T-helper 2 cell (primary cell): ENCODE results near the gene MKRN2.
"Not testable (repeated sequence)": the region's sequence is repeated elsewhere in the genome, so short reads cannot be mapped to it uniquely, and the experiment has no call there.

ENCODE experiments used
- DNase-seq, 5 experiments: peaks; one replicate each; pipeline versions ENCODE4 v3.0.0 to v3.0.0-alpha.2; 2012 to 2022

Gene MKRN2

GRCh38 chr3:12590096-12590495 lies 33.2 kb downstream of the MKRN2 start:
- no peak for DNase-seq

GRCh38 chr3:12591456-12591855 lies 34.6 kb downstream of the MKRN2 start:
- no peak for DNase-seq

- DNase-seq, result no peak
Observed at GRCh38 chr3:12591997-12592715, 35.3 kb downstream of the MKRN2 start.

- no peak for DNase-seq
Observed at GRCh38 chr3:12593473-12593872, 36.6 kb downstream of the MKRN2 start.

- no peak for DNase-seq
Observed at GRCh38 chr3:12598890-12599289, 42.0 kb downstream of the MKRN2 start.

GRCh38 chr3:12601072-12601471 lies 44.2 kb downstream of the MKRN2 start:
- no peak for DNase-seq

GRCh38 chr3:12603969-12604368 lies 47.1 kb downstream of the MKRN2 start:
- DNase-seq, result no peak

GRCh38 chr3:12608376-12608775 lies 51.5 kb downstream of the MKRN2 start:
- DNase-seq, result peak in 1 of 5 experiments; percentile 15

GRCh38 chr3:12611117-12611516 lies 54.2 kb downstream of the MKRN2 start:
- no peak for DNase-seq

GRCh38 chr3:12612514-12613226 lies 55.8 kb downstream of the MKRN2 start:
- DNase-seq, result peak in 1 of 5 experiments; percentile 69

GRCh38 chr3:12613250-12613649 lies 56.4 kb downstream of the MKRN2 start:
- DNase-seq, result peak in 2 of 5 experiments; percentile 4 to 67

- DNase-seq, result peak in 1 of 5 experiments; percentile 45
Observed at GRCh38 chr3:12615266-12615665, 58.4 kb downstream of the MKRN2 start.

GRCh38 chr3:12618426-12618825 lies 61.5 kb downstream of the MKRN2 start:
- no peak for DNase-seq

GRCh38 chr3:12620305-12620704 lies 63.4 kb downstream of the MKRN2 start:
- DNase-seq, result no peak

- DNase-seq, result no peak
Observed at GRCh38 chr3:12620729-12621128, 63.8 kb downstream of the MKRN2 start.

- DNase-seq, result no peak
Observed at GRCh38 chr3:12622335-12622734, 65.4 kb downstream of the MKRN2 start.

- no peak for DNase-seq
Observed at GRCh38 chr3:12624056-12624455, 67.2 kb downstream of the MKRN2 start.

- not testable (repeated sequence) for DNase-seq
Observed at GRCh38 chr3:12624964-12625363, 68.1 kb downstream of the MKRN2 start.

GRCh38 chr3:12627370-12627769 lies 70.5 kb downstream of the MKRN2 start:
- peak in 1 of 5 experiments; percentile 34 for DNase-seq

GRCh38 chr3:12628813-12629212 lies 71.9 kb downstream of the MKRN2 start:
- no peak for DNase-seq

- no peak for DNase-seq
Observed at GRCh38 chr3:12629560-12629959, 72.7 kb downstream of the MKRN2 start.

- DNase-seq, result no peak
Observed at GRCh38 chr3:12630292-12630691, 73.4 kb downstream of the MKRN2 start.

GRCh38 chr3:12630843-12631242 lies 74.0 kb downstream of the MKRN2 start:
- not testable (repeated sequence) for DNase-seq

- no peak for DNase-seq
Observed at GRCh38 chr3:12632523-12632922, 75.6 kb downstream of the MKRN2 start.
